GM19025 (cell line): ENCODE data around the gene CC2D2B.
A peak's percentile ranks its signal among the peaks of the same experiment; 100 is the strongest.
"Not testable (repeated sequence)": the region's sequence is repeated elsewhere in the genome, so short reads cannot be mapped to it uniquely, and the experiment has no call there.

Experiments
- ATAC-seq: cut with Tn5 transposase; IDR thresholded peaks from one replicate; pipeline ENCODE4 v1.9.1; 2021; ENCODE audit warnings: mild to moderate bottlenecking, low read depth, moderate library complexity; ENCODE audit not compliant: unreplicated experiment

The CC2D2B gene

DNA sequence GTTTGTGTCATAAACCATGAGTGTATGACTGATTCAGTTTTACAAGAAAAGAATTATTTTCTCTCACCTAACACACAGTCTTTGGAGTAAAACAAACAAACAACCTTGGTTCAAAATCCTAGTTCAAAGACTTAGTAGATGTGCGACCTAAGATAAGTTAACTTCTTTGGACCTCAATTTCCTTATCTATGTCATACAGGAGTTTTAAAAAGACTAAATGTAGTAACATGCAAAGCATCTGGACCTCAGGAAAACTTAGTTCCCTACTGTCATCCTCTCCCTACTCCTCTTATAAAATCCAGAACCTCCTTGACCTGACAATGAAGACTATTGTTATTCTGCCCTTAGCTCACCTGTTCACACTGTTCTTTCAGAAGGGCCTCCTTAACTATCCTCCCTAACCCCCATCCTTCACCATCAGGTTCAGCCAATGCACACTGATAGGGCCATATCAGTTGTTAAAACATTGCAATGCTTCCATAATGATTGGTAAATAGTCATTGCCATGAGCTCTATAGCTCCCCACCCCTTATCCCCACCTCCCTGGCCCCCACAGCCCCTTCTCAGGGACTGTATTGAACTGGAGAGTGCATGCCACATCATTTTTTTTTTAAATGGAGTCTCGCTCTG is 106.8 kb downstream of the CC2D2B start:
- no peak for ATAC-seq

DNA sequence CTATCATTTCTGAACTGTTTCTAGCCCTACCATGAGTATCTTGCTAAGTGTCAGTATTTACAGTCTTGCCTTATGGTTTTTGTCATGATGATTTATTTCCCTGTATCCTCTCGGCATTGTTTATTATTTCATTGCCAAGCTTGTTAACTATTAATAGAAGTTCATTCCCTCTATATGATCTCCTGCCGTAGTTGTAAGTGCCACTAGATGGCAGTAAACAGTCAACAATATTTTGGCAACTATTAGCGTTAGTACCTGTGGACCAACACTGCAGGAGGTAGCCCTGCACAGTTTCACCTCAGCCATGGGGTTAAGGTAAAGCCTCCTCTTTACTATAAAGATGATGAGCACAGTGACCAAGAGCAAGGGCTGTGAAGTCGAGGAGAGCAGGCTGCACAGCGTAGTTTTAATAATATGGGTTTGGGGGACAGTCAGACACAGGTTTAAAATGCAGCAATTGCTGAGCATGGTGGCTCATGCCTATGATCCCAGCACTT is 109.5 kb downstream of the CC2D2B start:
- ATAC-seq = no peak

DNA sequence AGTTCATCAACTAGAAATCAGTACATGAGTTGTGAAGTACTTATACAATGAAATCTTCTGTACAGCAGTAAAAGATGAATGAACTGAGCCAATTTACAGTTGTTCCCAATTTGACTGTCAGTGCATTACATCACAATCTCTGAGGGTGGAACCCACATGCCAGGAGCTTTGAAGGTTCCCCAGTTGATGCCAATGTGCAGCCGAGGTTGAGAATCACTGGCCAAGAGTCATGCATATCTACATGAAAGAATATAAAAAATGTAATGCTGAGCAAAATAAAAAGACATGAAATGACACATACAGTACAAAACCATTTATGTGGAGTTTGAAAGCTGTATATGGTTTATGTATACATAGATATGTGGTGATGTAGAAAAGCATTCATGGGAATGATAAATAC is 113.6 kb downstream of the CC2D2B start:
- ATAC-seq = no peak

DNA sequence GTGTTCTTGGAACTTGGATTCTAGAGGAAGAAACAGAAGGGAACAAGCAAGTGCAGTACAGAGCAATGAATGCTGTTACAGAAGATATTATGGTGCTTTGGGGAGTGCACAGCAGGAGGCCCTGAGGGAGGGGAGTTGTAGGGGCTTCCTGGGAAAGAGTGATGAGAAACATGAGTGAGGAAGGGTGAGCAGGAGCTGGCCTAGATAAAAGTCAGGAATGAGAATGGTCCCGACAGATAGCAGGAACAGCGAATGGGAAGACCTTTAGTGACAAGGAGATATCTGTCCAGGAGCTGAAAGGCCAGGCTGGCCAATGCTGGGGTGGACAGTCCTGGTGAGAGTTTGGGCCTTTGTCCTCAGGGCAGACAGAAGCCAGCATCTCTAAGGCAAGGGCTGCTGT is 115.0 kb downstream of the CC2D2B start:
- ATAC-seq = no peak

DNA sequence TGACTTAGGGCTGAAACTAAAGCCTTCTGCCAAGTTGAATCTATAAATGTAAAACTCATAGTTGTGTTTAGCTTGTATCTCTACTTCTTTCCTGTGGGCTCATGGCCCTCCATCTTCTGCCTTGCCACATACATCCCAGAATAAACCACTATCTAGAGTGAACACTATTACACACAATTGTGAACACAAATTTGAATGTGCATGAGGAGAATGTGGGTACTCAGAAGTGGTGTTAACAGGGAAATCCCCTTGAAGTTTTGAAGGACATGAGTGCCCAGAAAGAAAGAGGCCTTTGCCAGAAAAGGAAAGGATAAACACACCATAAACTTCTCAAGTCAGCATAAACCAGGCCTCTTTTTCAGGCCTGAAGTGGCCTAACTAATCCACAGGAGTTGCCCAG is 115.4 kb downstream of the CC2D2B start:
- no peak for ATAC-seq

DNA sequence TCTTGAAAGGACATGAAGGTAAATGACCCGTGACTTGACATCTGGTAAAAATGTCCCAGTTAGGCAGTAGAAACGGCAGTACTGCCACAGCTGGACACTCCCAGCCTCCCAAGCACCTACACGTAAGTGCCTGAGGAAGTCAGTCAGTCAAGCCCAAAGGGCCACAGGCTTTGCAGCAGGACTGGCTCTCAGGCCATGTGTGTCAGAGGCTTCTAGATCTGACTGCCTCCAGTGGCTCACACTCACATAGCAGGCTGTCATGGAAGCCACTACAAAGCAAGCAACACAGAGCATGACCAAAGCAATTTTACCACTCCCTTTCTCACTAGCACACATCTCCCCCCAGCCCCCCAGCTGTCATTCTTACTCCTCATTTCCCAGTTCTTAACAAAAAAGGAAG is 117.8 kb downstream of the CC2D2B start:
- no peak for ATAC-seq

DNA sequence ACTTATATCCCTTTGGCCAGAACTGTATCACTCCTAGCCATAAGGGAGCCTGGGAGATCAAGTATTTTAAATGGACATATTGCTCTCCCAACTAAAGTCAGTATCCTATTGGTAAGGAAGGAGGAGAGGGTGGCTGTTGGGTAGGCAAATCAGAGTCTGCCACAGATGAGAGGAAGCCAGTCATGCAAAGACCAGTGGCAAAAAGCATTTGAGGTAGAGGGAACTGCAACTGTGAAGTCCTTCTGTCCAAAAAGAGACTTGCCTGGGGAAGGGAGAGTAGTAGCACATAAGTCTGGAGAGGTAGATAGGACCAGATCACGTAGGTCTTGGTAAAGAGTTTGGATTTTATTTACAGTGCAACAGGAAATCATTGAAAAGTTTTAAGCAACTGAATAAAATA is 126.8 kb downstream of the CC2D2B start:
- ATAC-seq = no peak

DNA sequence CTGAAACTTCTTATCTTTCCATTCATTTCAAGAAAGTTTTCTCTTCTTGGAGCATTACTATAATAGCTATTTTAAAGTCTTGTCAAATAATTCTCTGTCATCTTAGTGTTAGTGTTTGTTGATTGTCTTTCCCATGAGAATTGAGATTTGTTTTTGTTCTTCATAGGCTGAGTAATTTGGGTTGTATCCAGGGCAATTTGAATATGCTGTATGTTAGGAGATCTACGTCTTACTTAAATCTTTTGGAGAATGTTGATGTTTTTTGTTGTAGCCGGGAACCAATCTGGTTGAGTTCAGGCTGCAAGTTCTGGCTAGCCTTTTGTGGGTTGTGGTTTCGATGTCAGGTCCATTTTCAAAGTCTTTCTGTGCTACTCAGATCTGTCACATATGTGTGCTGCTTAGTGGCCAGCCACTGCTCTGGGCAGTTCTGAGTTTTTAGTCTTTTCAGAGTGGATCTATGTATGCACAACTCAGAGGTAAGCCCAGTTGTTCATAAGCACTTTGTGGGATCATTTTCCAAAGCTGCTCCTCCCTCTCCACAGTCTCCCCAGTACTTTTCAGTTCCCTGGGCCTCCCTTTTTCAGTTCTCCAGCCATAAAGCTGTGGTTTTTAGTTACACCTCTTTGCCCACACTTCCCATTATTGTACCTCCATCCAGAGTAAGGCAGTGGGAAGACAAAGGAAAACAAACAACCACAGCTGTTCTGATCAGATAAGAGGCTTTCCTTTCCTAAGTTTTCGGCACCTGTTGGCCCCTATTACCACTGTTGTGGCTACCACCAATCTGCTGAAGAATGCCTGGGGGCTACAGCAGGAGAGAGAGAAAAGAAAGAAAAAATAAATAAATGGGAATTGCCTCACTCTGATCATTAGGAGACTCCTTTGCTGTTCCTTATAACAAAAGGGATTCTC is 131.0 kb downstream of the CC2D2B start:
- no peak for ATAC-seq

DNA sequence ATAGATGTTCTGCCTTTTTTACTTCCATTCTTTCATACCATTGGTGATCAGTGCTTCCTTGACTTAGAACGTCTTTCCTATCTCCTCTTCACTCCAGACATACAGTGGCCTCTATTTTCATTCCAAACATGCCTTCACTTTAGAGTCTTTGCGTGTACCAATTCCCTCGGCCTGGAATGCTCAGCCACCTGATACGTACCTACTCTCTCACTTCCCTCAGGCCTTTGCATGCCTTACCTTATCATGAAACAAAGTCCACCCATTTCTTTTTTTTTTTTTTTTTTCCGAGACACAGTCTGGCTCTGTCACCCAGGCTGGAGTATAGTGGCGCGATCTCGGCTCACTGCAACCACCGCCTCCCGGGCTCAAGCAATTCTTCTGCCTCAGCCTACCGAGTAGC is 133.4 kb downstream of the CC2D2B start:
- ATAC-seq = no peak

DNA sequence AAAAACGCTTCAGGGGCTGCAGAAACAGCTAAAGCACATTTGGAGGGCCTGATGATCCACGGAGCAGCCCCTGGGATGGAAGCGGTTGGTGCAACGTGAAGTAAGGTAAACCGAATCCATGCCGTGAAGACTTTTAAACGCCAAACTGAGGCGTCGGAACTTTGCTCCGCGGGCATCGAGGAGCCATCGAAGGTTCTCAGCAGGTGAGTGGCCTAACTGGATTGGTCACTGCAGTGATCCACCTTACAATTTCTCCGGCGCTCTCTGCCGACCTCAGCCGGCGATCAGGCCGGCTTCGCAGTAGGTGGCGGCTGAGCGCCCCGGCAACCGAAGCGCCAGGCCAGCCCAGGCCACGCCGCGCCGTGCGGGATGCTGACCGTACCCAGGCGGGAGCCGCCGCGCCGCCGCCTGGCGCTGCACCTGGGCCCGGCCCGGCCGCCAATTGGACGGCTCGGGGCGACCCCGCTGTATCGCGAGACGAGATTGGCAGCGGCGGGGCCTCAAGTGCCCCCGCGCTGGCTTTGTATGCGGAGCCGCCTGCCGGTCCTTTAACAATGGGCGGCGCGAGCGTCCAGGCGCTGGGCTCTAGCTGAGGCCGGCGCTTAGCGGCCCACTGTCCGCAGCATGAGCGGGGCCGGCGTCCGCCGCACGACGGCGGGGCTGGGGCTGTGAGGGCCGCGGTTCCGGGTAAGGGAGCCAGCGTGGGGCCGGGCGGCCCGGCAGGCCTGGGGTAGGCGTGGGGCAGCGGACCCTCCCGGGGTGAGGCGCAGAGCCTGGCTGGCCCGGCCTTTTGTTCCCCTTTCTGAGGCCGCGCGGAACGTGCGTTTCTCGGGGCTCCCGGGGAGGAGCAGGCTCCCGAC is 135.5 kb downstream of the CC2D2B start, which contains the start of gene CCNJ:
Gene CCNJ (plus strand): TSS at position 551 of the 860 bp plus-strand sequence. CDS start 811 bp downstream, outside the sequence.
- ATAC-seq = peak; percentile 88

DNA sequence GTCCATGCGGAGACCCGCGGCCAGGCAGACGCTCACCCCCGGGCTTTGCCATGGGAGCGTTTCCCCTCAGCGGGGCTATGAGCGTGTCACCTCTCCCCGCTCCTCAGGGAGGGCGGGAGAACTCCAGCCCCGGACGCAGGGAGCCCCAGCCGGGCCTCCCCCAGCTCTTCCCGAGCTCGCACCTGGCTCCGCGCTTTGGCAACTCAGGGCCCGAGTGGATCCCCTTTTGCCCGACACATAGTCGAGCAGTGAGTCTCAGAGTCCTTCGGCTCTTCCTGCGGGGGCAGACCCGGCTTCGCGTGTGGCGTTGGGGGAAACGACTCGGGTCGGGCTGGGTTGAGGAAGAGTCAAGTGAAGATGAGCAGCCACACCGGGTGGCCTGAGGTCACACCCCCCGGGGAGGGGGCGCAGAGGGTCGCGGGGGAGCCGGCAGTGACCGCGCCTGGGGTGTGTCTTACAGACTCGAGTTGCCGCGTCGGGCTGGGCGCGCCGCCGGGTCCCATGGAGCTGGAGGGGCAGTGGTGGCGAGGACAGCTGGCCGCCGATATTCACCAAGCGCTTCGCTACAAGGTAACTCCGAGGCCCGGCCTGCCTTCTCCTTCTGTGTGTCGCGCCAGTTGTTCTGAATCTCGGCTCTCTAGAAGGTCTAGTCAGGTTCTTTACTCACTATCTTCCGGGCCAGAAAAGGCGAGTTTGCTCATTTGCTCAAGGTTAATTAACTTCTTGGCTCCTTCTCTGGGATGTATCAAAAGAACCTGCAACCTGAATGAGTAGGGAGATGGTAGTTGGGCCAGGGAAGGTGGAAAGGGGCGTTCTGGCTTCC is 136.3 kb downstream of the CC2D2B start:
- peak; percentile 30 for ATAC-seq

DNA sequence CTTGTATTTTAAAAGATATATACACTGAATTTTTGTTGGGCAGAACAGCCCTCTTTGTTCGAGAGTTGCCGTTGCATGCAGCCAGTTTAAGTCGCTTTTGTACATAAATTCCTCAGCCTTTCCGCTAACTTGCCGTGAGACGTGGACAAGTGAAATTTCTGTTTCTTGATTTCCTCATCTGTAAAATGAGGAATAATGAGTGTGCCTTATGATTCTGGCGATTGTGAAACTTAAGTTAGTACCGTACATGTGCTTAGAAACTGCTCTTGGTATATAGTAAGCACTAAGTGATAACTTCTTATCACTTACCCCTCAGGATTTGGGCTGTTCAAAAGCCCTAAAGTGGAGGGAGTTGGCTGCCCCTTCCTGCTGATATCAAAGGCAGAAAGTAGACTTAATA is 137.0 kb downstream of the CC2D2B start:
- ATAC-seq = no peak

DNA sequence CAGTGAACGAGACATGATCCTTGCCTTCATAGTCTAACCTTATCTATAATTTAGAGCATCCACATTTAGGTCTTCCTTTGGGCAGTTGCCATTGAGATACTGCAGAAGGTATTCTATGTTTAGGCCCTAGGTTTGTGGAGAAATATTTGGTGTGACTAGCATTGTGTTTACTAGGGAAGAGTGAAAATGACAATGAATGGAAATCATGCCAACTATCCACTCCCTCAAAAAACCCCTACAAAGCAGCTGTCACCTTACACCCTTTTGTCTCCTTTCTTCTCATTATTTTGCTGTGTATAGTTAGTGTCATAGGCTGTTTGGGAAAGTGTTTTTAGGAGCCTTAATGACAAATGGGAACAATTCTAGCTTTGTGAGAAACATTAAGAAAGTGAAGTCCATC is 138.8 kb downstream of the CC2D2B start:
- no peak for ATAC-seq

DNA sequence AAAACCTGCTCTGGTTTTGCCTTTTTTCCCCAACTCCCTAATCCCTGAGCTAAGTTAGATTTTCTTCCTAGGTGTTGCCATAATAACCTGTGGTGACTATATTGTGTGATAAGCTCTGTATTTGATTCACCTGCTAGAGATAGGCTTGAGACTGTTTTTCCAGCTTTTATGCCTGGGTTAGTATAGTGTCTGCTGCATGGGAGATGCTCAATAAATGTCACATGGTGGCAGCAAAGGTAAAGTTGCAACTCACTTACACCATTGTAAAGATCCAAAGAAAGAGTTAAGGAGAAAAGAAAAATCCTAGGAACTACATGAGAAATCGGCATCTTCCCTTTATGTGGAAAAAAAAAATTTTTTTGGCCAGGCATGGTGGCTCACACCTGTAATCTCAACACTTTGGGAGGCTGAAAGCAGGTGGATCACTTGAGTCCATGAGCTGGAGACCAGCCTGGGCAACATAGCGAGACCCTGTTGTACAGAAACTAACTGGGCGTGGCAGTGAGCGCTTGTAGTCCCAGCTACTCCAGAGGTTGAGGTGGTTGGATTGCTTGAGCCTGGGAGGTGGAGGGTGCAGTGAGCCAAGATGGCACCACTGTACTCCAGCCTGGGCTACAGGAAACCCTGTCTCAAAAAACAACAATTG is 139.4 kb downstream of the CC2D2B start:
- ATAC-seq = no peak

DNA sequence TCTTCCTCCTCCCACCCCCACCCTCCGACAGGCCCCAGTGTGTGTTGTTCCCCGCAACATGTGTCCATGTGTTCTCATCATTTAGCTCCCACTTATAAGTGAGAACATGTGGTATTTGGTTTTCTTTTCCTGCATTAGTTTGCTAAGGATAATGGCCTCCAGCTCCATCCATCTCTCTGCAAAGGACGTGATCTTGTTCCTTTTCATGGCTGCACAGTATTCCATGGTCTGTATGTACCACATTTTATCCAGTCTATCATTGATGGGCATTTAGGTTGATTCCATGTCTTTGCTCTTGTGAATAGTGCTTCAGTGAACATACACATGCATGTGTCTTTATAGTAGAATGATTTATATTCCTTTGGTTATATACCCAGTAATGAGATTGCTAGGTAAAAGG is 140.2 kb downstream of the CC2D2B start:
- not testable (repeated sequence) for ATAC-seq

DNA sequence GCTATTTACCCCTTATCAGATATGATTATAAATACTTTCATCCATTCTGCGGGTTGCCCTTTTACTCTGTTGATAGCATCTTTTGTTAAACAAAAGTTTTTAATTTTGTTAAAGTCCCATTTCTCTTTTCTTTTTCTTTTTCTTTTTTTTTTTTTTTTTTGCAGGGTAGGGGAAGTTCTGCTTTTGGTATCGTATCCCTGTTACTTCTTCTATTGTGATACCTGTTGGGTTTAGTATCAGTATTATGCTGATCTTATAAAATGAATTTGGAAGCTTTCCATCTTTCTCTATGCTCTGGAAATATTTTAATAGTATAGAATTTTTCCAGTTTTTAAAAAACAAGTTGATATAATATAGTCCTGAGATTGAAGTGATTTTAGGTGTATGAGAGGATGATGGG is 141.6 kb downstream of the CC2D2B start:
- ATAC-seq = no peak

DNA sequence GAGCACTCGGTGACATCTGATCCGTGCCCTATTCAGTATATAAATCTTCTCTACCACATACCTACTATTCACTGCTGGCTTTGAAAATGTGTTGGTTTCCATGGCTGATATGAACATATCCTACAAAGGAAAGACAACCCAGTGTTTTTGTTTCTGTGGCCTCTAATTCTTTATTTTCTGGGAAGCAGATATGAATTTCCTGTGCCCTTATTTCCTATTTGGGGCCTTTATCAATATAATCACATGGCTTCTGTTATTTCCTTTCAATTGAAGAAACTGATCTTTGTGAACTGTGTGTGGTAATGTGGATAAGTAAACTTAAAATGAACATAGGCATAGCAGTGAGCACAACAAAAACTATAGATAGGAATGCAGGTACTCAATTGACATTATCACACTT is 146.2 kb downstream of the CC2D2B start:
- no peak for ATAC-seq

DNA sequence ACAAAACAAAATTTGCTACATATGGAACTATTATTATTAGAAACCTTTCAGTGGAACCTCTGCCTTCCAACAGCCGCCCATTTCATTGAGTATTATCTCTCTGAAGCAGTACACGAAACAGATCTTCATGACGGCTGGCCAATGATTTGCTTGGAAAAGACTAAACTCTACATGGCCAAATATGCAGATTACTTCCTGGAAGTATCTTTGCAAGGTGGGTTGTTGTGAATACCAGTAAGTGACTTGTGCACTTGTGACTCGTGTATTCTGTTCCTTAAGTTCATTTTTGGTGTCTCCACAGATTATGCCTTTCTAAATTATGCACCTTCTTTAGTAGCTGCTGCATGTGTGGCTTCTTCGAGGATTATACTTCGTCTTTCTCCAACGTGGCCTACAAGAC is 149.0 kb downstream of the CC2D2B start:
- ATAC-seq = no peak

DNA sequence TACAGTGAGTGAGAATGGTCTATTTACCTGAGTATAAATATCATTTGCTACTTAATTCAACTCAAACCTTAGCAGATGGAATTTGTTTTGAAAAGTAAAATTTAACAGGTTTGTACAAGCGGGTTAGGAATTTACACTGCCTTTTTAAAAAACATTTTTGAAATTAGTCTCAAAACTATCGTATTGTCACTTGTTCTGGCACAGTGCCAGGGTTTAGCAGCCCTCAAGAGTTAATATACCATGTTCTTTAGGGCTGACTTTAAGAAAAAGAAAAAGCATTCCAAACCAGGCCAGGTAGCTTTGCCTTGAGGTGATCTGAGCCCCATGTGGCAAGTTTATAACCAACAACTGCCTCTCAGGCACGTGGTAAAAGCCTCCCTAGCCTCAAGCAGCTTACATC is 153.5 kb downstream of the CC2D2B start:
- no peak for ATAC-seq
